Activated effector memory CD4-positive, alpha-beta T cell treated with anti-CD3 and anti-CD28 coated beads, Interleukin-2, amount 50 U/mL, for 16 hours (primary cell): Measurements from ENCODE around the gene EPHA7.

Source experiments
- DNase-seq: peaks from one replicate; pipeline ENCODE4 v3.0.0-alpha.2; 2020

Gene EPHA7

DNA sequence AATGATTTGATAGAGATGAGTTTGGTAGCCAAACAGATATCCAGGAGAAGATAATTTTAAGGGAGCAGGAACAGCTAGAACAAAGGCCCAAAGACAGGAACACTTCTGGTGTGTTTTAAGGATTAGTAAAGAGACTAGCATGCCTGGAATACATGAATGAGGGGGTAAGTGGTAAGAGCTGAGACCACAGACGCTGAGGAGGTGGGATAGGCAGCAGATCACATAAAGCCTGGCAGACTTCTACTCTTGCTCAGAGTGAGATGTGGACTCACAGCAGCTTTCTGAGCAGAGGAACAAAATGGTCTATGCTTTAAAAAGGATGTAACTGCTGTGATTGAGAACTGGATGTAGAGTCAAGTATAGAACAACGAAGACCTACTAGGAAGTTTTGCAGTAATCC lies 100.1 kb downstream of the EPHA7 start:
- no peak for DNase-seq

GRCh38 chr6:93318121-93318520 lies 101.2 kb downstream of the EPHA7 start:
- no peak for DNase-seq

- DNase-seq, result no peak
These were observed 101.8 kb downstream of the EPHA7 start for GRCh38 chr6:93317592-93317991.

DNA sequence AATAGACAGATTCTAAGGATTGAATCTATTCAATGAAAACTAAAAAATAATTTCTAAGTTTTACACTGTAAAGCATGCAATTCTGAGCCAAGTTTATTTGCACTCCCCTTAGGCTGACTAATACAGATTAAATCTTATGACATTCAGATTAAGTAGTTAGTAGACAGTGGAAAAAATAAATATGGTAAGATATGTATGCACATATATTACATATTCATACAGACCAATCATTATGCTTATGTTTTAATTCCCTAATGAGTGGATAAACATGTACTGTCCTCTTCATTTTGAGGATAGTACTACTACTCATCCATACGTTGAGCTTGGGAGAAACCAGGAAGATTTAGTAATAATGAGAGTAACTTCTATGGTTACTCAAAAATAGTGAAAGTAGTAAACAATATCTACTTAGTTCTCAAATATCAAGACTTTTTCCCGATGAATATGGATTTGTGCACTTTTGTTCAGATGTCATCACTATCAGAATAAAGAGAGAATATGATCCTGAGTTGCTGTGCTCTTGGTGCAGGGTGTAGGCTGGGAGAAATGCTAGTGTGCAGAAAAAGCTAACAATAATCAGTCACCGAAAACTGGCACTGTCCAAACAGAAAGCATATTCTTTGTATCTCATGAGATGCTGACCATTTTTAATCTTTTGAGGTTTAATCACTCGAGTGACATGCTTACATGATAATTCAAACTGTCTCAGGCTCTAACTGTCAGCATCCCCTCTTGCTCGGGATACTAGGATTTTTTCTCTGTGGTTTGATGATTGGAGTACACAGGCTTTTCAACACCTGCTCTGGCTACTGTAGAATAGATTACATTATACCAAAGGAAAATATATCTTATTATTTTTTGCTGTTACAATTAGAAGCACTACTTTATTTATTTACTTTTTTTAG lies 111.6 kb downstream of the EPHA7 start:
- no peak for DNase-seq

DNA sequence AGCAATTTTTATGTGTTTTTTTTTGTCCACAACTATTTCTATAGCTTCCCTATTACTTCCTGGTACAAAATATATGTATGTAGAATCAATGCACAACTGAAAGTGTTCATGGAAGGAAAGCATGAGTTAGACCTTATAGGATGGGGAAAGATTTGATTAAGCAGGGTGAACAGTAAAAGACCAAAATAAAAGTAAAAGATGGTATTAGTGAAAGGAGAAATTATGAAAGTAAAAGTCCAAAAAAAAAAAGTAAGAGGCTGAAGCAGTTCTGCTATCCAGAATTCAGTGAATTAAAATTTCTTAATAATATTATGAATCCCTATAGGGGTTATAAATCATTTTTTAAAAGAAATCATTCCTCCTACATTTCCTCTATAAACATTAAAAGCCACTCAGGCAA lies 114.3 kb downstream of the EPHA7 start:
- no peak for DNase-seq

DNA sequence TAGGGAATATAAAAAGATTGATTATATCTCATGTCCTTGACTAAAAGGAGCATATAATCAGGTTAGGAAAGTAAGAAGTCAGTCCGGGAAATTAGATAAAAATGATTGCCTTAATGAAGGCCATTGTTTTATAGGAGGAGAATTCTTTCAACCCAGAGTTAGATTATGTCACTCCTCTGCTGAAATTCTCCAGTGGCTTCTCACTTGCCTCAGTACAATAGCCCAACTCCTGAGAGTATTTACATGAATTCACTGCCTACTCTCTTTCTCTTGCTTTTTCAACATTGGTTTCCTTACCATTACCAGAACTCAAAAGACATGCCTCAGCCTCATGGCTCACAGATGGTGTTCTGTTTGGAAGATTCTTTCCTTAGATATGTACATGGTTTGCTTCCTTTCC lies 114.9 kb downstream of the EPHA7 start:
- DNase-seq, result no peak

GRCh38 chr6:93300661-93301060 lies 118.7 kb downstream of the EPHA7 start:
- no peak for DNase-seq

GRCh38 chr6:93299622-93300021 lies 119.7 kb downstream of the EPHA7 start:
- DNase-seq, result no peak

DNA sequence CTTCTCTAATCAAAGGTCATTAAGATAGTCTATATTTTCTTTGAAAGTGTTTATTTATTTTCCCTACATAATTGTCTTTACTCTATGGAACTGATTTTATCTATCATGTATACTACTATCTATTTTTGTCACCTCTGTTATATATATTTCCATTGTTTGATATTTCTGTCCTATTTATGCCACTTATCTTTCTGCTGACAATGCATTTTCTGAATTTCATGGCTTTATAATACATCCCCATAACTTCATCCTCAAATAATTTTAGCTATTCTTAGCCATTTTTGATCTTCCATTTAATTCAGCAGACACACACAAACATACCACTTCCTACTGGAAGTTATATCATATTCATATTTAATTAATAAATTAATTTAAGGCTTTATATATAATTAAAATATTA lies 123.7 kb downstream of the EPHA7 start:
- DNase-seq, result no peak

DNA sequence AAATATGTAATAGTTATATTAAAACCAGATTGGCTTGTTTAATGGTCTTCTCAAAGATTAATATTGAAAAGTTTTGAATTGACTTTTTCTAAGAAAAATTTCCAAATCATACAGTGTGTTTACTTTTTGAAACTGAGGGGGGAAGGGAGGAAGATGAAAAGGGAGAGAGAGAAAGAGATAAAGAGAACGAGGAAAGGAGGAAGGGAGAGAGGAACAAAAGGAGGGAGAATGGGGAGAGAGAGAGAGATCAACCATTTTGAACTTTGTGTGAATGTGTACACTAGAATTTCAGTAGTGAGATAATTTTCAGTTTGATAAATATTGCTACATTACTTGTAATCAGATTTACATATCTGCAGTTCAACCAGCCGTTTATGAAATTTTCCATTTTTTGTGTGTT lies 124.5 kb downstream of the EPHA7 start:
- DNase-seq, result no peak

DNA sequence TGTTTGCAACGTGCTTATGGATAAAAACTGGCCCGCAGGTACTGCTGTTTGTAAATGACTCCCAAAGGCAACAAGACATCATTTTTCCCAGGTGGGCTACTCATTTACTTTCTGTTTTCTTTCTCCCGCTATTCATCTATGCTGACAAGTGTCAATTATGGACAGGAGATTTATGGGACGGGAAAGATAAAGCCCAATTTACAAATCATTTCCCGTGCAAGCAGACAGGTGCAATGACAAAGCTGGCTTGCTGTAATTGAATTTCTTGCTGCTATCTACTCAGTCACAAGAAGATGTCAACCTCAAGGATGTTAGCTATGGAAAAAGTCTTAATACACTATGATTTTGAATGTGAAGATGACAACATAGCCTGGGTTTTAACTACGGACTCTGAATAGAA lies 125.5 kb downstream of the EPHA7 start:
- no peak for DNase-seq

- no peak for DNase-seq
These were observed 125.9 kb downstream of the EPHA7 start for GRCh38 chr6:93293460-93293859.

- DNase-seq, result peak; percentile 56
These were observed 136.8 kb downstream of the EPHA7 start for GRCh38 chr6:93282521-93283031.

- no peak for DNase-seq
These were observed 141.1 kb downstream of the EPHA7 start for GRCh38 chr6:93278241-93278640.

GRCh38 chr6:93272896-93273295 lies 146.5 kb downstream of the EPHA7 start:
- DNase-seq, result no peak

DNA sequence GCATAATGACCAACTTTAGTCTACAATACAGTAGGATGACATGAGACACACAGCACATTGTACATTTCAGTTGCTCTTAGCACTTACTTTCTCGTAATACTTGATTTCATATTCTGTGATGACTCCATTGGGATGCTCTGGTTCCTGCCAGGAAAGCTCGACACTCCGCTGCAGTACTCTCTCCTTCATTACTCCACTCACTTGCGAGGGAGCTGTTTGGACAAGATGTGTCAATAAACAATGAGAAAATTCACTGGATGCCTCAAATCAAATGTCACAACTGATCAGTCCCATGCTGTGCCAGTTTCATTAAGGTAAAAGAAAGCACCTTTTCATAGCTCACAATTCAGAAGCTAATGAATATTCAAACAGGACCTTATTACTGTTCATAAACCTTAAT lies 147.1 kb downstream of the EPHA7 start:
- DNase-seq, result no peak

GRCh38 chr6:93266116-93266817 lies 153.1 kb downstream of the EPHA7 start:
- DNase-seq, result no peak

DNA sequence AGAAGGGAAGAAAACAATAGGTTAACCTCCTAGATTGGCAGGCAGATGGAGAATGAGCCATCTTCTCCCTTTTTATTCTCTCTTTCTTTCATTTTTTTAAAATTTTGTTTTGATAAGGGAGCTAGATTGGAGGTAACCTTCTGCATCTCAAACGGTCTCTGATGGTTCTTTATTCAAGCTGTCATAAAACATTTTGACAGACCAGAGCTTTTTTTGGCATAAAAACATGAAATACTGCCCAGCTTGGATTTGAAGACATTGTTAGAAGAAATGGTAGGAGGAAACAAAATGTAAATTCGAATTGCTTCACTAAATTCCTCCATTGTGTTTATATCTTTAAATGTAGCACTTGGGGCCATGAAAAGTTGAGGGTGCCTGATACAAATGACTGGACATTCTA lies 158.5 kb downstream of the EPHA7 start:
- DNase-seq, result no peak

DNA sequence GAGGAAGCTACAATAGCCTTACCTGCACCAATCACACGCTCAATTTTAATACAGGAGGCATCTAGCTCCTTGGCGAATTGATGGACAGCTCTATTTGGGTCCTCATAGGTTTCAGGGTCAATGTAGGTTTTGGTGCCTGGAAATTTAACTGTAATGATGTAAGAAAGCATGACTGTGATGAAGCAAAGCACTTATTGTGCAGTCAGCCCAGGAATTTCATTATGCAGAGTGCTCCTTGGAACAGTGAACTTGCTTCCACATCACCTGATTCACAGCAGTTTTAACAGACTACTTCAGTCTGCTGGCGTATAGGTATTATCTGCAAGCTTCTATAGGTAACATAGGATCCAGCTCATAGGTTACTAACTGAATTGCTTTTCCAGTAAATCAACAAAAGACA lies 160.0 kb downstream of the EPHA7 start:
- DNase-seq, result no peak

- no peak for DNase-seq
These were observed 166.4 kb downstream of the EPHA7 start for GRCh38 chr6:93252930-93253329.

DNA sequence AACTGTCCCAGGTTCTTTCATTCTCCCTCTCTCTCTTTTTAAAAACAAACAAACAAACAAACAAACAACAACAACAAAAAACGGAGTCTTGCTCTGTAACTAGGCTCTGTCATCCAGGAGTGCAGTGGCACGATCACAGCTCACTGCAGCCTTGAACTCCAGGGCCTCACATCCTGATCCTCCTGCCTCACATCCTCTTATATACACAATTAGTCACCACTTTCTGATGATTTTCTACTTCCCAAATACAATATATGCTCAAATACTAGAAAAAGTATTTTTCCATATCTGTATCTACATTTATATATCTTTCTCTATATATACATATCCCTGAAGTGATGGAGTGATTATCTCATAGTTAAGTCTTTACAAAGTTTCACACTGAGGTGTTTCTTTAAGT lies 170.7 kb downstream of the EPHA7 start:
- DNase-seq, result no peak

DNA sequence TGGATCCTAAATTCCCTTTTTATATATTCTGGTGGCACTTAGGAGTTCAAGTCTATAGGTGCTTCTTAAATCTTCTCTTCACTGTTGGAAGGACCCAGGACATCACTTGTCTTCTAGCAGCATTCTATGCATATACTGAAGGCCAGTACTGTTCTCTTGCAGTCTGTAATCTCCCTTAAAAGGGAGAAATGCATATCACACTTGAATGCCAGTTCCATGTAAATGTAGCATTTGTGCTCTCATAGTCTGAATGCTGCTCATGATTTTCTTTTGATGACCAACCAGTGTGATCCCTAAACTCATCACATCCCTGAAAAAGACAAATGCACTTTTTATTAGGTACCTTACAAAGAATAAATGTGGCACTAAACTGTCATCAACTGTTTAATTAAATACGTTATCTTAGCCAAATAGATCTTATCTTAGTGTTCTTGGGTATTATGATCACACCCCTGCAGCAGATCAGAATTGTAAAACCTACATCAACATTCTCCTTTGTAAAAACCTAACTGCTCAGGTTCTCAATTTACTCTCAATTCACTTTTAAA lies 176.1 kb downstream of the EPHA7 start:
- no peak for DNase-seq

DNA sequence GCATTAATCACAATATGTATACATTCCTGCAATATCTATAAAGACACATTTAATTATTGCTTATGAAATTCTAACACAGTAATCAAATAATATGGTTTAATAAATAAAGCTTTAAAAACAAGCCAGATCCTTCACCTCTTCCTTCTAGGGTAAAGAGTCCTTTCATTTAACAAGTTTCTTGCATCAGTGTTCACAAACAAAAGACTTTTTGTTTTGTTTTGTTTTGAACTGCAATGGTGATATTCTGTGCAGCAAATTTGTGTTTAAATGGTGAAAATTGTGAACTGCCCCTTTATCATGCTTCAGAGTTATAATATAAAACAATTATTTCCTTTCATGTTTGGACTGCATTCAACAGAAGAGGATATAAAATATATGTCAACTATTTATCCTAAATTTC lies 177.3 kb downstream of the EPHA7 start:
- DNase-seq, result no peak

- DNase-seq, result no peak
These were observed 180.7 kb downstream of the EPHA7 start for GRCh38 chr6:93238632-93239031.
